ENCODE measurements around the gene LMX1B.

The LMX1B gene

DNA sequence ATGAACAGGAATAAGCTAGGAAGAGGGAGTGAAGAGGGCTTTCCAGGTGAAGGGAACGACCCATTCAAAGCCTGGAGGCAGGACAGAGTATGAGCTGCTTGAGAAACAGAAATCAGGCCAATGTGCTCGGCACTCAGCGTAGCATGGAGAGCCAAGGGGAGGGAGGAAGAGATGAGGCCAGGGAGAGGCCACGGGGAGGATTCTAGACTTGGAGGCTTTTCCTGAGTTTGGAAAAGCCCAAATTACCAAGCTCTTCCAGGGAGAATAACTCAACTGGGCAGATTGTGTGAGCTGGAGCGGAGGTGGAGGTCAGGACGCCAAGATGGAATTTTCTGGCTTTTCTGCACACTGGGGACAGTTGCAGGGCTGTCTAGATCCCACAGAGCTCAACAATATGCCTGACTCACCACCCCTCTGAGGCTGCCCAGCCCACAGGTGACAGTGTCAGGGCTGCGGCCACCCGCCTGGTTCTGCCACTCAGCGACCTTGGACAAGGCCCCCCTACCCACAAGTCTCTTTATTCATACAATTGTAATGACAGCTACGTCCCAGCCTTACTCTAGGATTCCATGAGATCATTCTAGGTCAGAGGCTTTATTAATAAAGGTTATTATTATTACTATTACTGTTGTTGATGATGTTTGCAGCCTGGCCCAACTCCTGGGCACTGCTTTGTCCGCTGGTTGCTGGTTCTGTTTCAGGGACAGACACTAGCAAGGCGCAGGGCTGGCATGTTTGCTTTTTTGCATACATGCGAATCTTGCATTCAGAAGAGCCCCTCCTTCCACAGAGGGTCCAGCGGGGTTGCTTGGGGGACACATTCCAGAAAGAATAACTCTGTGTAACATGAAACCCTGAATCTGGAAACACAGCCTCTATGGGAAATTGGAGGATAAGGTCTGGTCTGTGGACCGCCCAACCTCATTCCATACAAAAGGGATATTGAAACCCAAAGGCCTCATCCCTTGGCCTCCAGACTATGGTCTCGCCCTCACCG, 9.4 kb upstream of the LMX1B start:
- no peak for DNase-seq (ENCODE audit: low spot score)

DNA sequence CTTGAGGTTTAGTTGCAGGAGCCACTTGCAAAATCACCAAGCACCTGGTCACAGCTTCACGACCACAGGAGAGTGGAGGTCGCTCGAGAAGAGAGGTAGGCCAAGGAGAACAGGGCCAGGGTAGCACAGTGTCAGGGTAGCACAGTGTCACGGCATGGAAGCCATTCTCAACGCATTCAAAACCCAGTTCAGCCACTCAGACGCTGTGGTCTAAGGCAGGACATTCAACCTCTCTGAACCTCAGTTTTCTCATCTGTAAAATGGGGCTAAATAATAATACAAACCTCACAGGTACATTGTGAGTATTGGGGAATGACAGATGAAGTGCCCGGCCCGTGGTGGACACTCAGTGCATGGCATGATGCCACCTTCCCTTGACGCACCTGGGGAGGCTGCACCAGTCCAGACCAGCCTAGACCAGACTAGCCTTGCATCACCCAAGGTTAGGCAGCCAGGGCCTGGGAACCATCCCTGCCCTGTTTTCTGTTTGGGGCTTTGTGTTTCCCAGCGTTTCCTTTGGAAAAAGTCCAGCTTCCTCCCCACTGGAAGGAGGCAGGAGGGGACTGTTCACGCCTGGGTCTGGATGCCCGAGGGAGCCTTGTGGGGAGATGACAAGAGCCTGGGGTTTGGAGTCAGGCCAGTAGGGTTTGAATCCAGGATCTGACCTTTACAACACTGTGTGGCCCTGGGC, 7.8 kb upstream of the LMX1B start:
- no peak for DNase-seq (ENCODE audit: low spot score)

DNA sequence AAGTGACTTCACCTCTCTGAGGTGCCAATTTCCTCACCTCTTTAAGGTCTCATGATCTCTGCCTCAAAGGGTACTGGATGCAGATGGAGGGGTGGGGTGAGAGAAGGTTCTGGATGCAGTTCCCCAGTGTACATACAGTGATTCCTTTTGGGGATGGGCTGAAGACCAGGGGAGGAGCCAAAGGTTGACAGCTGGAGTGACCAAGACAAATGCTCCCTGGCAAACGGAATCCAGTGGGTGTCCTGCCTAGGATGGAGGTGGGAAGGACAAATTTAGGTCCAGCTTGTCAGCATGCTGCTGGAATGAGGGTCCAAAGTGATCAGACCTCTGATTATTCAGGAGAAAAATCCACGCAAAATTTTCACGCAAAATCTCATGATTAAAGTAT, 7.3 kb upstream of the LMX1B start:
- no peak for DNase-seq (ENCODE audit: low spot score)

DNA sequence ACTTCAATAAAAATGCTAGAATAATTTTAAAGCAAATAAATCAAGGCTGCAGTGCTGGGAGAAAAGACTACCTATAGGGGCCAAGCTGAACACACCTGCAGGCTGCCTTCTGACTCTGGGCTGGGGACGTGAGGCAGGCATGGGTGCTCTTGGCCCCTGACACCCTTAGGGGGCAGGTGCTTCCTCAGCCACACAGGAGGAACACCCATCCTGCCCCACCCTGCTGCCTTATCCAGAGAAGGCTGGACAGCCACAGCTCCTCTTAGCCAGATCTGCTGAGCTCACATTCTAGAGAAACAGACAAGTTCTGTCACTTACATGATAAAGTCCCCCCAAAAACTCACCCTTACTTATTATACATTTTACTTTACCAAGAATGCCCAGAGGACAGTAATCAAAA, 6.6 kb upstream of the LMX1B start:
- no peak for DNase-seq (ENCODE audit: low spot score)

DNA sequence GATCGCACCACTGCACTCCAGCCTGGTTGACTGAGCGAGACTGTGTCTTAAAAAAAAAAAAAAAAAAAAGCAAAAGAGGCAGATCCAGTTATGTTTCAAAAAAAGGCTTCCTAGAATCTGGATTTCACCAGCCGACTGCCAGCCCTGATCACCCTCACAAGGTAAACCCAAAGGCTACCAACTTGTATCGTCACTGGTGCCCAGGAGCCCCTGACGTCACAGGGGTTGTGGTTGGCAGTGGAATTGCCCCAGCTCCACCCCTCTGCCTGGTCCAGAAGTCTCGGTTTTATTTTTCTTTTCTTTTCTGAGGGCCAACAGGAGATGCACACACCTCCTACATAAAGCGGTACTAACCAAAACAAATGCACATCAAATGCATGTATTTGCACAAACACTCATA, 6.0 kb upstream of the LMX1B start:
- no peak for DNase-seq (ENCODE audit: low spot score)

DNA sequence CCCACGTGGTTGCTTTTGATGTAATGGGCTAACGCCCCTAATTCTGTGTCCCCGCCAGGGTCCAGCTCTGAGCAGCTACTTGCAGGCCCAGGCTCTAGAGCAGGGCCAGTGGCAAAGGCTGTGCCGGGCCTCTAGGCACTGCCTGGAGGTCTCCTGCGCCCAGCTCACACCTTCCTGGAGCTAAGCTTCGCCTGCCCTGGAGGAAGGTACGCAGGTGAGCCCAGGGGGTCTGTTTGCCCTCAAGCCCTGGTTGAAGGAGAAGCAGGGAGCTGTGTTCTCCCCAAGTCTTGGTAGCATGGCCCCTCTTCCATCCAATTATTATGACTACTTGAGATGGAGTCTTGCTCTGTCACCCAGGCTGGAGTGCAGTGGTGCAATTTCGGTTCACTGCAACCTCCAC, 5.2 kb upstream of the LMX1B start:
- DNase-seq (ENCODE audit: low spot score) = no peak

DNA sequence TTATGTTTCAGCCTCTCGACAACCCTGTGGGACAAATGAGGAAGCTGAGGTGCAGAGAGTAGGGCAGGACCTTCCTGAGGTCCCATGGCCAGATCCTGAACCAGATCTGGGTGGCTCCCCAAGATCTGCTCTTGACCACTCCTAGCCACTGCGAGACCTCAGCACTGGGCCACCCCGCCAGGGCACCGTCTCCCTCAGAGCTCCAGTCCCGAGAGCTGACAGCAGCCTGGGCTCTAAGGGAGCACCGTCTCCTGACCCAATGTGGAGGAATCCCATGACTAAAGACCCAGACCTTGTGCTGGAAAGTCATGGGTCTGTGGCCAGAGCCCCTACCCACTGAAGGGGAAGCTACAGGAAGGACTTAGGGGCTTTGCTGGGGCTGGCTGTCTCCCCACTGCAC, 4.5 kb upstream of the LMX1B start:
- no peak for DNase-seq (ENCODE audit: low spot score)

DNA sequence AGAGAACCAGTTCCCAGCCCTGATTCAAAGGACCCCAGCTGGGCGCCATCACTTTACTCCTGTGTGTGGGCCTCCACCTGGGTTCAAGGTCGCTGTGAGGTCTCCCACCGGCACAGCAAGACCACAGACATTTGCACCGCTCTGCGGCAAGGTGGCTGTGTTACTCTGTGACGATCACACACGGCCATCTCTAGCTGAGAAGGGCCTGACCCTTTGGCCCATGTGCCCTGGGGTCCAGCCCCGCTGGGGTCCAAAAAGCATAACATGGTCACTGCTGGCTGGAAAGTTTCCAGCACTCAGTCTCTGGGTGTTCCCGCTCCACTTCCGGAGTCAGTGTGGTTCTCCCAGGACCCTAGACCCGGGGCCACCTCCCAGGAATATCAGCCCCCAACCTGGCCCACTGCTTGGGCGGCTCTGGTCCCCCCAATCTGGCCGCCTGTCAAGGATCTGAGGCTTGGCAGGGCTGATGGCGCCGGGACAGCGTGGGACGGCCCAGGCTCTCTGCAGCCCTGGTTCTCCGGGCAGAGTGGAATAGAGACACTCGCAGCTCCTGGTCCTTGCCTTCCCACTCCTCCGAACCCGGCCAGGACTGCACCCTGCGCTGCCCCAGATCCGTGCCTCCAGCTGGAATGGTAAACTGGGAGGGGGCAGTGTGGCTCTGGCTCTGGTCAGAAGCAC, 3.9 kb upstream of the LMX1B start:
- DNase-seq (ENCODE audit: low spot score) = no peak

DNA sequence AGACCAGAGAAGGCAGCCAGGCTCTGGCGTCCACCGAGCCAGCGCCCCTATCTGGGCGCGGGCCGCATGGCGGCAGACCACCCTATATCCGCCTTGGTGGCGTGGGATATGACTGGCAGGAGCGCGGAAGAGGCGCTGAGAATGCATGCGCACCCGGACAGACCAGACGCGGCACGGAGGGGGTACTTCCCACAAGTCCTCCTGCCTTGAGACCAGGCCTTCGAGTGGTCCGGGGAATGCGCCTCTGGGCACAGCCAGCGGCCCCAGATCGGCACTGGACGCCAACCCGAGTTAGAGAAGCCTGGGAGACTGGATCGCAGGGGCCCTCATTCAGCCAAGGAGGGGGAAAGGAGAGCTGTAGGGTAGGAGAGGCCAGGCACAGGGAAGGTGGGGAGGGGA, 2.5 kb upstream of the LMX1B start:
- no peak for DNase-seq (ENCODE audit: low spot score)

DNA sequence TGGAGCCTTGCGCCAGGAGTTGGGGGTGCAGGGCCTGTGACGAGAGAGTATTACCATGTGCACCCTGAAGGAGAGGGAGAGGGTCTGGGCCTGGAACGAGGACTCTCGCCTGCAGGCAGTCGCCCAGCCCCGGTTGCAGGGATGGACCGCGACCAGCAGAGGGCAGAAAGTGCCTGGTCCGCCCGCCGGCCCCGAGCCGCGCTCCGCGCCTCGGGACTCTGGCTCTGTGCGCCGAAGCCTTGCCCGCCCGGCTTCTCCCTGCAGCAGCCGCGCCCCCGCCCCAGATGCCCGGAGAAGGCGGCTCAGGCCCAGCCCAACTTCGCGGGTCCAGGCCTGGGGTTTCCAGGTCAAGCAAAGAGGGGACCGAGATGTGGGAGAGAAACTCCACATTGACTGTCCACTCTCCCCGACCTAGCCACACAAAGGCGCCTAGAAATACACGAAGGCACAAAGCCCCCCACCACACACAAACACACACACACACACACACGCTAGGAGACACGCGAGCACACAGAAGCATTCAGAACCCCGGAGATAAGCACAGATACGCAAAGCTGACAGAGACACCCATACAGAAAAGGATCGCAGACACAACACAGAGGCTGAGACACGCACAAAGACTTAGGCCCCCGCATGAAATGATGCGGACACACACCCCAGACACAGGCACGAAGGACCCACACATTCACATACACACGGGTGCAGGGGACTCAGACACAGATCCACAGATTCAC, 2.0 kb upstream of the LMX1B start:
- peak; percentile 48 for DNase-seq (ENCODE audit: low spot score)

DNA sequence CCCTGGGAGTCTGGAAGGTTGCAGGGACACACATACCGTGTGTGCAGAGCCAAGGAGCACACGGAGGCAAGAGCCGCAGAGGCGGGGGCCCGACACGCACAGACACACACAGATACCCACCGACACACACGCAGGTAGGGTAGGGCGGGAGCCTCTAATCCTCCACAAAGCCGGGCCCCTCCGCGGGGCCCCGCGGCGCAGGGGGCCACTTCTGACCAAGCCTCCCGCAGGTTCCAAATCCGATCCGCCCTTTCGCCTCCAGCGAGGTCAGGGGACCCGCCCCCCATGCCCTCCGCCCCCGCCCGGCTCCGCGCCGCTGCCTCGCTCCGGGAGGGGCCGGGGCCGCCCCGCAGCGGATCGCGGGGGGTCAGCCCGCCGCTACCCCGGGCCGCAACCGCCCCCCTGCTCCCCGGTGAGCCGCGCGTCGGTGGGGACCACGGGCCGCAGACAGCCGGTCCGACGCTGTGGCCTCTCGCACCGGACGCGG, 1.4 kb upstream of the LMX1B start:
- no peak for DNase-seq (ENCODE audit: low spot score)

DNA sequence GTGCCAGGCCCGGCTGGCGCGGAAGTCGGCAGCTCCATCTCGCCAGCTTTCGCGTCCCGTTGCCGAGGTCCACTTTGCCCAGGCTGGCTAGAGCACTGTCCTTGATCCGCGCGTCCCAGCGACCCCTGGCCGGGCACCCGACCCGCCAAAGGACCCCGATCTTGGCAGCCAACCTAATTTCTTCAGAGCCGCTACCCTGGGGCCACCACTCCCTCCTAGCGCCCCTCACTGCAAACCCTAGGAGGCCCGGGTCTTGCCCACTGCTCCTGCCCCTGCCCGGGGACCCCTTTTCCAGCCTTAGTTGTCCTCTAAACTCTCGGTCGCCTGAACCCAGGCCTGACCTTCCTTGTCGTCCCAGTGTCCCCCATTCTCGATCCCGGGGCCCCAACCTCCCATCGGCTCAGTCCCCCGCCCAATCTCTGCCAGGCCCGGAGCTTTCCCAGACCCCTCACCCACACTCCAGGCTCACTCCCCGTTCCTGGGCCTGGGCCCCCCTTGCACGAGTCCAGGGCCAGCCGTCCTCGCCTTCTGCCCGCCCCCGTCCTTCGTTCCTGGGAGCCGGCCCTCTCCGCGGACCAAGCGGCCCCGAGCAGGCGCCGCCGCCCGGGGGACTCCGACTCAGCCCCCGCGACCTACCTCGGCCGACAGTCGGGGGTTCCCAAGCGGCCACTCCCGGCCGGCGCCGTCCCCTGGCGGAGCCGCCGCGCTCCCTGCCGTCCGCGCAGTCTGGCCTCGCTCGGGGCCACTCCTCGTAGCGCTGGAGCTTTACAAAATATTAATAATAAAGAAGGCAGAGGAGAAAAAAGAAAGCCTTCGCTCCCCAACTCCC, 701 bp upstream of the LMX1B start:
- no peak for DNase-seq (ENCODE audit: low spot score)

DNA sequence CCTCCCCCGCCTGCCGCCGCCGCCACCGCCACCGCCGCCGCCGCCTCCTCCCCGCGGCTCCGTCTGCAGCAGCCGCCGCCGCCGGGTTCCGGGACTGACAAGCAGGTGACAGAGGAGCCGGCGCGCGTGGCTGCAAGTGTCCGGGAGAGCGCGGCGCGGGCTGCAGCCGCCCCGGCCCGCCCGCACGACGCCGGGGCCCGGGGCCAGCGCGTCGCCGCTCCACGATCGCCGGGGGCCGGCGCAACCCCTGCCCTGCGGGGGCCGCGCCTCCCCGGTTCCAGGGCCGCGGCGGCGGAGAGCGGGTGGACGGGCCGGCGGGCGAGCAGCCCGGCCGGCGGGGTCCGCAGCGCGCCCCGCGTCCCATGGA, 343 bp downstream of the LMX1B start:
- no peak for DNase-seq (ENCODE audit: low spot score)

DNA sequence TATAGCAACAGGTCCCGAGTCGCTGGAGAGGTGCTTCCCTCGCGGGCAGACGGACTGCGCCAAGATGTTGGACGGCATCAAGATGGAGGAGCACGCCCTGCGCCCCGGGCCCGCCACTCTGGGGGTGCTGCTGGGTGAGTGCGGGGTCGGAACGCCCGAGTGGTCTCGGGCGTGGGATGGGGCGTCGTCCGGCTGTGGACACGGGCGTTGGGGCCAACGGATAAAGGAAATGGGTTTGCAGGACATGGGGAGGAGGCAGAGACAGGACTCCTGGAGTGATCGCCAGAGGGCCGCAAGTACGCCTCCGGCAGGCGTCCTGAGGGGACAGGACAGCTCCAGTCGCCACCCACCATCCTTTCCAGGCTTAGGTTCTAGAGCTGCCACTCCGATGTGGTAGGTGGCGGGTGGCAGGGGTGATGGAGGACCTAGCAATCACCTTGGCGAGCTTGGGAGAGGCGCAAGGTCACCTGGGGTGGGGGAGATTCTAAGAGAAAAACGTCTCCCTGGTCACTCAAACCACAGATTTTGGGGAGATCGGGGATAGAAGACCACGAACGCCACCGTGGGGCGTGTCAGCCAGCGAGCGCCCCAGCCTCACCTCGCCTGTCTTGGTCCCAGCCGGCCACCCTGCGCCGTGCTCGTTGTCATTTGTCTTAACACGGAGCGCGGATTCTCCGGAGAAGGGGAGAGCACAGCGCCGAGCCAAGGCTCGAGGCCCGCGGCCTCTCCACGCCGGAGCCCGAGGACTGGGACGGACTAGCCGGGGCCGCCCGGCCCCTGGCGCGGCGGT, 922 bp downstream of the LMX1B start:
- DNase-seq (ENCODE audit: low spot score) = no peak

DNA sequence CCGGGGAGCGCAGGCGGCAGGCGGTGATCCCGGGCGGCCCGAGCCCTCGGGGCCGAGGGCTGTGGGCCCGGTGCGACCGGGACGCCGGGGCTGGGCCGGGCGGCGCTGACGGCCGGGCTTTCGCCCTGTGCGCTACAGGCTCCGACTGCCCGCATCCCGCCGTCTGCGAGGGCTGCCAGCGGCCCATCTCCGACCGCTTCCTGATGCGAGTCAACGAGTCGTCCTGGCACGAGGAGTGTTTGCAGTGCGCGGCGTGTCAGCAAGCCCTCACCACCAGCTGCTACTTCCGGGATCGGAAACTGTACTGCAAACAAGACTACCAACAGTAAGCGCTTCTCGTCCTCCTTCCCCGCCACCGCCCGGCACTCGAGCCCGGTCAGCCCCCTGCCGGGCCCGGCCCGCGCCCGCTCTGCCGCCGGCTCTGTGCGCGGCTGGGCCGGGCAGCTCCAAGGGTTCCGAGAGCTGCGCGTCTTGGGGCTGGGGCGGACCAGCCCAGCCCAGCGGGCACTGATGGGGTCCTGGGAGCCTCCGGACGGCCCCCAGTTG, 1.6 kb downstream of the LMX1B start:
- DNase-seq (ENCODE audit: low spot score) = no peak

DNA sequence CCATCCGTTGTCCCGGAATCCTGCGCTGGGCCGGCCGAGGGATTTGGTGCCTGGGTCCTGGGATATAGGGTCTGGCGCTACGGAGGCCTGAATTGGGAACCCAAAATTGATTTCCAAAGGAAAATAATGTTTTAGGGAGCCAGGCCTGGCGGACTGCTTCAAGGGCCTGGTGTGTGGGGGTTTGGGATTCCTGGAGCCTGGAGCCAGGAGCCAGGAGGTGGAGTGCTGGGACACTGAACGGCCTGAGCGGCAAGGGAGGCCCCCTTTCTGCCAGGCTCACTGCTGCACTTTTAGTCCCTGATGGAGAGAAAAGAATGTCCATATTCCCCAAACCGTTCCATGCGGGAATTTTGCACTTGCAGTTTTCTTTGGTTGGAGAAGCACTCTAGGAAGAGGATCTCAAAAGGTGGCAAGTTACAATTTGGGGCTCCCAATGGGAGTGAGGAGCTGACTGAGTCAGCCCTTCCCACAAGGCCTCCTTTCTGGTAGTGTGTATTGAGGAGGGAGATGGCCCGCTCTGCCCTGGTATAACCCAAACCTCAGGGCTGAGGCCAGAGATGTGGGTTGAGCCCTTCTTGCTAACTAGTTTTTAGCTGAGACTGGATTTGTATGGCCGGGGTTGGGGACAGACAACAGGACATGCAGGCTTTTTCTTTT, 2.2 kb downstream of the LMX1B start:
- DNase-seq (ENCODE audit: low spot score) = no peak

DNA sequence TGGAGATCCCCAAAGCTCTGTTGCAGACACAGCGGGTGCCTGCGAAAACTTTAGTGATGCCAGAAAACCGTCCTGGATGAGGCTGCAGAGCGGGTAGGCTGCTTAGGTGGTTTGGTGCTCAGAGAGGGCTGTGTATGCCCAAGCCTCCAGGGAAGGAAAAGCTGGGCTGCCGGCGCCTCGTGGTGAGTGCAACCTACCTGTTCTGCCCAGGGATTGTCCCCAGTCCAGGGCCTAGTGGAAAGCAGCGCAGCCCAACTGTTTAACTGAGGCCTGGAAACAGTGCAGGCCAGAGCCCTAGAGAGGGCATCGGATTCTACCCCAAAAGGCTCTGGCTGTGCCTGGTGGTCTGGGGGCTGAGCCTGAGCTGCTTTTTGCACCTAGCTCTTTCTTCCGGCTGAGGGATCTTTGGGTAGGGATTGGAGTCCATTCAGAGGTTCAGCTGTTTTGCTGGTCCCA, 2.8 kb downstream of the LMX1B start:
- DNase-seq (ENCODE audit: low spot score) = no peak

DNA sequence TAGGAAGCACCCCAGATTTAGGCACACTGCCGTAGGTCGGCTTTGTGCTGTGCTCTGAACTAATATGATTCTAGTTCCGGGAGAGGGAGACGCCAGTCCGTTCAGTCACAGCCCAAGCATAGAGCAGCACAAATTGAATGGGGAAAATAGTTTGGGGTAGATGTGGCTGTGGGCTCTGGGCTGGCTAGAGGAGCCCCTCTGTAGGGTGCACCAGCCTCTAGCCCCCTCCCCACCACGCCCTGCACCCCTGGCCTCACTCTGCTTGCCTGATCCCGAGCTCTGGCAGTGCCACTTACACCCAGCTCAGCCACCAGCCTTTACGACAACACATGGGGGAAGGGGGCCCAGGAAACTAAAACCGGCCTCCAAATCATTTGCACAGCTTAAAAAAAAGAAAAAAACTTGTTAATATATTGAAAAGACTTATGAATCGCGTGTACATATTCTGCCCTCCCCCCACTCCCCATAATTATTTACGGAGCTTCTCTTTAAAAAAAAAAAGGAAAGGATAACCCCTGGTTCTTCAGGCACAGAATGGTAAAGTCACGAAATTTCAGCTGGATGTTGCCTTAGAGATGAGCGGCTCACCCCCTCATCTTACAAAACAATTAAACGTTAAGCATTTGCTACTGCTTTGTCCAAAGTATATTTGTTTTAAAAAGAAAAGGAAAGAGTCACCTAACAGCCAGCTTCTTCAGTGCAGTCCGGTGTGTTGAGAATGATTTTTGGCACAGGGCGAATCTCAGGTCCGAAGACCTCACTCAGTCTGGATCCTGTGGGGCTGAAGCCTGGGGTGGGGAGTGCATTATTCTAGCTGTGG, 3.5 kb downstream of the LMX1B start:
- DNase-seq (ENCODE audit: low spot score) = no peak

DNA sequence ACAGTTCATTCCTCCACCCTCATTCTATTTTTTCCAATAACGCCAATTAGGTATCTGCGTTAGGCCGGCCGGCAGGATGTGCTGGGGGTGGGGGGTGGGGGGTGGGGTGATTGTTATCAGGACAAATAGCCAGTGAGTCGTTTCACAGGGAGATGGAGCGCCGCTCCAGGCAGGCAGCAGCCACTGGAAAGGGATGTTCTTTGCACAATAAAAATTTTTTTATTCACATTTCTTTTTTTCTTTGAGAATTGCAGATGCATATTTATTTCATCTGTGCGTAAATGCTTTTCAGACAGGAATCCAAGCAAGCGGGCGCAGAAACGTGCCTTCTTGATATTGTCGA, 4.1 kb downstream of the LMX1B start:
- no peak for DNase-seq (ENCODE audit: low spot score)
